Breast epithelium (tissue), 3 donors: ENCODE results near the gene SREK1.

Experiments
- CTCF ChIP-seq, 3 donors: fragments of 450-650 bp; IDR thresholded peaks; one replicate each; pipeline ENCODE4 v1.5.1; 2016 to 2017; ENCODE audit warnings: antibody characterized with exemption in 3 of 3, mild to moderate bottlenecking in 3 of 3, moderate library complexity in 3 of 3
- POLR2A ChIP-seq: fragments of 450-650 bp; IDR thresholded peaks from one replicate; pipeline ENCODE4 v1.6.1; 2016; ENCODE audit warnings: antibody characterized with exemption, mild to moderate bottlenecking, moderate library complexity

- no peak for TF ChIP-seq CTCF (IDR thresholded peaks at IDR 0.05)
- no peak for TF ChIP-seq POLR2A
Measured at GRCh38 chr5:66207800-66208561, 63.9 kb downstream of the SREK1 start.
